Coronary artery (tissue), 2 donors: ENCODE data around the gene CD164.

ENCODE experiments used
- DNase-seq: peaks from one replicate; pipeline ENCODE4 v3.0.0-alpha.2; 2017; ENCODE audit warnings: low spot score
- H3K27ac ChIP-seq, 2 donors: fragments of 200-600 bp; sonication (generic); one replicate each; pipeline ENCODE4 v1.5.1; 2016 to 2019
- H3K4me3 ChIP-seq: fragments of 200-600 bp; sonication (generic); 2 replicates; pipeline ENCODE4 v1.5.1; 2016; ENCODE audit warnings: mild to moderate bottlenecking, moderate library complexity
- CTCF ChIP-seq: fragments of 200-600 bp; sonication (generic); IDR thresholded peaks from one replicate; pipeline ENCODE4 v1.5.1; 2019; ENCODE audit warnings: antibody characterized with exemption

Gene CD164

GRCh38 chr6:109377717-109378116 is 4.5 kb downstream of the CD164 start:
- no peak overlapping the region for H3K4me3 ChIP-seq
- no peak overlapping the region for H3K27ac ChIP-seq
- no peak for DNase-seq
- no peak for TF ChIP-seq CTCF

DNA sequence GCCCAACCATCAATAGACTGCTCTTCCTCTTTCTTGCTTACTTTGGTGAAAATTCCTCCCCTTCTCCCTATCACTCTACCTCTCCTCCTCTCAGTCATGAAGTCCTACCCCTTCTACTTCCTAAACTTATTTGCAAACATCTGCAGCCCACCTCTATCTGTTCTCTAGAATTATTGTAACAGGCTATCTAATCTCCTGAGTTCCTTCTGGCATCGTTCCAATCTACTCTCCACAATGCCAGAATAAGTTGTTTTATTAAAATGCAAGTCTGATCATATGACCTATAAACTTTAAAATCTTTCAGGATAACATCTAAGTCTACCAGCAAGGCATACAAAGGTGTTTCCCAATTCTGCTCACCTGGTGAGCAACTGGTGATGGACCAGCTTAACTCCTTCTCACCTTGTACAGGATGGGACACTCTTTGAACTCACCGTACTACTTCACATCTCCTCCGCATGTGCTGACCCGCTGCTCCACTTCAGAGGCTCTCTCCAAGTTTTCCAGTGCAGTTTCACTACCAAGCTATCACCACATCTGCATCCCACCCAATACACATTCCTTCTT is 7.9 kb downstream of the CD164 start:
- no peak for TF ChIP-seq CTCF
- Histone ChIP-seq H3K4me3 (no peak overlapping the region), H3K27ac (no peak overlapping the region)
- no peak for DNase-seq

DNA sequence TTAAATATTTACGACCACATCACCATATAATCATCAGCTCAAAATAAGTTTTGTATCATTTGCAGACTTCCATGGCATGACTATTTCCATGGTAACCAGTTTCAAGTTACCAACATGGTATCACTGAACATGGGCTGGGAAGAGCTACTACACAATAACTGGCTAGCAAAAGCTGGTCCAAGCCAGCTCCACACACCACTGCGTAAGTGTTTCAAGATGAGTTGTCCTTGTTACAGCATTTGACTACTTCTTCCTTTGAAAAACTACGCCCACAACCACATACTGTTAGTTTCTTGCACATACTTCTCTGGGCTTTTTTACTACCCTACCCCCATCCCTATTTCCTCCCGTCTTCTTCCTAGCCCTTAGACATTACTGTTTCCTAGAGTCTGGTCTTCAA is 8.5 kb downstream of the CD164 start:
- TF ChIP-seq CTCF: no peak
- H3K27ac ChIP-seq: peak overlapping the region in 1 of 2 donors; percentile 35
- no peak for DNase-seq

DNA sequence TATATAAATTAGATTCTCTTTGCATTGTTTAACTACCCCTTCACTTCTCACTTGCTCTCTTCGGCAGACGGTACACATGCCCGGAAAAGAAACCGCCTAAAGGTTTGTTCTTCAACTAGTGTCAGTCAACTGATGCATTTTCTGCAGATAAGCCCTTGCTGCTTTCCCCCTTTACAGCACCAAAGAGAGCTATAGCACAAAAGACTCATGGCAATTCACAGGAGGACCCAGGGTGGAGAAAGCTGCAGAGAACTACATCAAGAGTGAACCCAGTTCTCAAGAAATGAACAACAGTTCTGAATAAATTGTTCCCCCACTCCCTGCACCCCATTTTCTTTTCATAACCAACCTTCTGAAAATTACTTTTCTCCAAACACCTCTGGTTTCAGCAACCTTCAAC is 8.9 kb downstream of the CD164 start:
- Histone ChIP-seq H3K27ac (peak overlapping the region in 1 of 2 donors; percentile 35), H3K4me3 (no peak overlapping the region)
- TF ChIP-seq CTCF: no peak
- no peak for DNase-seq

More for the DNA sequence above, 8.5 kb downstream of the CD164 start:
- no peak overlapping the region for H3K4me3 ChIP-seq

DNA sequence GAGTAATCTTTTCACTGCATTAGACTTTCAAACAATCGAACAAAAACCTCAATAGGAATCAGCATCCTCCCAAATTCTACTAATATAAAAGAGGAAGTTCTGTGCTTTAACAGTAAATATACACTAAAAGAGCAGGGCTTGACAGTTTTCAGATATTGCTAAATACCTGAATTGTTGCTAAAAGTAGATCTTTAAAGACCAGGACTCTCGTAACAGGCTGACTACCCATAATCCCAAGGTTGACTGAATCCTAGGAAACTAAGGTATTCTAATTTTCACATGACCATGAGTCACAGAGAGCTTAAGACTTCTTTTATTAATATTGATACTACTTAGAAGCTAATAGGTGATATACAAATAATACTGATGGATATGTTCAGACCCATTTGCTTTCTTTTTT is 10.1 kb downstream of the CD164 start:
- no peak for DNase-seq
- TF ChIP-seq CTCF: no peak
- no peak overlapping the region for H3K27ac ChIP-seq
- H3K4me3 ChIP-seq: no peak overlapping the region

DNA sequence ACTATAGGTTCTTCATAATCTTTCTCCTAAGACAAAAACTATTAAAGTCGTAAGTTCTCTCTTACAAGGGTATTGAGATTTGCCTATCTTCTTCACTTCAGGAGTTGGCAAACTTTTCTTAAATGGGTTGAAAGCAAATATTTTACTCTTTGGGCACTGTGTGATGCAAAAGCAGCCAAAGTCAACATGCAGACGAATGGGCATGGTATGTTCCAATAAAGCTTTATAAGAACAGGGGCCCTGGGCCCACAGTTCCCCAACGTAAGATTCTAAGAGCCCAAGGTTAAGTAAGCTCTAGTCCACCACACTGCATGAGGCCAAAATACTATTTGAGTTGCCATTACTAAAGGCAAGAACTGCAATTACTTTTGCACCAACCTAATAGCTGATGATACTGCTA is 11.5 kb downstream of the CD164 start:
- TF ChIP-seq CTCF: no peak
- H3K27ac ChIP-seq: no peak overlapping the region

GRCh38 chr6:109370336-109370735 is 11.9 kb downstream of the CD164 start:
- H3K27ac ChIP-seq: no peak overlapping the region
- no peak overlapping the region for H3K4me3 ChIP-seq
- DNase-seq: no peak
- no peak for TF ChIP-seq CTCF

More for the DNA sequence above, 11.5 kb downstream of the CD164 start:
- no peak overlapping the region for H3K4me3 ChIP-seq
- DNase-seq: no peak
